Progenitor cell of endocrine pancreas (in vitro differentiated cells): Measurements from ENCODE around the gene XPNPEP1. TPM values are rescaled to one million over a fixed set of nuclear protein-coding genes. Genes with fewer than 3 reads are reported as not detected.

Experiments used
- DNase-seq: peaks from one replicate; pipeline ENCODE4 v3.0.0; 2021; ENCODE audit warnings: low spot score; ENCODE audit not compliant: unreplicated experiment
- H3K27ac Mint-ChIP-seq: 2 replicates; pipeline ENCODE4 v1.8.0; 2021; ENCODE audit warnings: mild to moderate bottlenecking, moderate library complexity, mixed read lengths
- H3K27me3 Mint-ChIP-seq: 2 replicates; pipeline ENCODE4 v1.8.0; 2021; ENCODE audit warnings: mixed read lengths
- H3K36me3 Mint-ChIP-seq: 2 replicates; pipeline ENCODE4 v1.8.0; 2022; ENCODE audit warnings: mixed read lengths; ENCODE audit not compliant: insufficient read depth
- H3K4me1 Mint-ChIP-seq: 2 replicates; pipeline ENCODE4 v1.8.0; 2021; ENCODE audit warnings: low read depth, mixed read lengths
- H3K4me3 Mint-ChIP-seq: 2 replicates; pipeline ENCODE4 v1.8.0; 2021; ENCODE audit warnings: low read depth, mild to moderate bottlenecking, moderate library complexity, mixed read lengths
- H3K9me3 Mint-ChIP-seq: 2 replicates; pipeline ENCODE4 v1.8.0; 2021; ENCODE audit warnings: low read depth, mixed read lengths
- total RNA-seq: library from RNA; stranded (reverse); gene quantifications from 2 replicates; pipeline ENCODE4 v1.2.1, GENCODE V29; 2021
- TF ChIP-seq, protein P1 (sequence below): fragments of 200-600 bp; sonication (generic); IDR thresholded peaks from one replicate; pipeline ENCODE4 v1.5.0; 2021; ENCODE audit warnings: antibody characterized with exemption, mild to moderate bottlenecking; ENCODE audit not compliant: unreplicated experiment

Gene XPNPEP1
- total RNA-seq, 1 donor from 2014 or later: 40.0 TPM

- TF ChIP-seq, protein P1, sequence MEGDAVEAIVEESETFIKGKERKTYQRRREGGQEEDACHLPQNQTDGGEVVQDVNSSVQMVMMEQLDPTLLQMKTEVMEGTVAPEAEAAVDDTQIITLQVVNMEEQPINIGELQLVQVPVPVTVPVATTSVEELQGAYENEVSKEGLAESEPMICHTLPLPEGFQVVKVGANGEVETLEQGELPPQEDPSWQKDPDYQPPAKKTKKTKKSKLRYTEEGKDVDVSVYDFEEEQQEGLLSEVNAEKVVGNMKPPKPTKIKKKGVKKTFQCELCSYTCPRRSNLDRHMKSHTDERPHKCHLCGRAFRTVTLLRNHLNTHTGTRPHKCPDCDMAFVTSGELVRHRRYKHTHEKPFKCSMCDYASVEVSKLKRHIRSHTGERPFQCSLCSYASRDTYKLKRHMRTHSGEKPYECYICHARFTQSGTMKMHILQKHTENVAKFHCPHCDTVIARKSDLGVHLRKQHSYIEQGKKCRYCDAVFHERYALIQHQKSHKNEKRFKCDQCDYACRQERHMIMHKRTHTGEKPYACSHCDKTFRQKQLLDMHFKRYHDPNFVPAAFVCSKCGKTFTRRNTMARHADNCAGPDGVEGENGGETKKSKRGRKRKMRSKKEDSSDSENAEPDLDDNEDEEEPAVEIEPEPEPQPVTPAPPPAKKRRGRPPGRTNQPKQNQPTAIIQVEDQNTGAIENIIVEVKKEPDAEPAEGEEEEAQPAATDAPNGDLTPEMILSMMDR: no peak
- Mint-ChIP-seq H3K4me3 (no peak overlapping the region), H3K36me3 (no peaks in the 10 kb centered on the region), H3K9me3 (no peaks in the 10 kb centered on the region), H3K4me1 (peaks cover 2% of the 10 kb centered on the region), H3K27me3 (peaks cover 15% of the 10 kb centered on the region), H3K27ac (no peak overlapping the region)
- no peak for DNase-seq
Measured at GRCh38 chr10:109855746-109856145, 67.6 kb downstream of the XPNPEP1 start.

- H3K27me3 Mint-ChIP-seq: peaks cover 15% of the 10 kb centered on the region
- TF ChIP-seq, protein P1: no peak
- DNase-seq: no peak
- H3K4me3 Mint-ChIP-seq: no peak overlapping the region
- no peaks in the 10 kb centered on the region for H3K36me3 Mint-ChIP-seq
- H3K27ac Mint-ChIP-seq: no peak overlapping the region
- H3K9me3 Mint-ChIP-seq: no peaks in the 10 kb centered on the region
- no peaks in the 10 kb centered on the region for H3K4me1 Mint-ChIP-seq
Measured at GRCh38 chr10:109853921-109854320, 69.4 kb downstream of the XPNPEP1 start.

DNA sequence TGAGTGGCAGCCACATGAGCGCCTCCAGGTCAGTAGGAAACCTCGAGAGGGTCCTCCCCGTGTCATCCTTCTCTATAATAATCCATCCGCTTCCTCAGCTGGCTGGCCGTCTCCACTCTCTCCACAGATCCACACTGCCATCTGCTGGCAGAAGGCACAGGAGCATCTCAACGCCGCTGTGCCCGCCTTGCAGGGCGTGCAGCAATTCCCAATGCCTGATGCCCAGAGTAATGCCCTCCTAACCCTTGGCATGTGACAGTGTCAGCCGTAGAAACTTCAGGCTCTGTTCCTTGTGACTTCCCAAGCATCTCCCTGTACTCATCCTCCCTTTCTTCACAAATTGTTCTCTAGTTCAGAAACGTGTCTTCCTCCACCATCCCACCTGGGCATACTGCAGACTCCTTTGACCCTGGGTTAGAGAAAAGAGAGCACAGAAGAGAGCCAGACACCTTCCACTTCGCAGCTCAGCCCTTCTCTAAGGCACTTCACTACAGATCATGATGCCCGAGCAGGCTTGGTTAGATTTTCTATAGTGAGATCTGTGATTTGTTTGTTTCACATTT lies 70.8 kb downstream of the XPNPEP1 start:
- no peak overlapping the region for H3K27ac Mint-ChIP-seq
- DNase-seq: peak; percentile 70
- H3K9me3 Mint-ChIP-seq: no peaks in the 10 kb centered on the region
- H3K36me3 Mint-ChIP-seq: no peaks in the 10 kb centered on the region
- no peak overlapping the region for H3K4me3 Mint-ChIP-seq
- H3K4me1 Mint-ChIP-seq: no peaks in the 10 kb centered on the region
- TF ChIP-seq, protein P1: peak; percentile 98
- H3K27me3 Mint-ChIP-seq: peaks cover 15% of the 10 kb centered on the region

- H3K36me3 Mint-ChIP-seq: no peaks in the 10 kb centered on the region
- no peaks in the 10 kb centered on the region for H3K9me3 Mint-ChIP-seq
- no peaks in the 10 kb centered on the region for H3K4me1 Mint-ChIP-seq
- DNase-seq: no peak
- no peak overlapping the region for H3K4me3 Mint-ChIP-seq
- H3K27ac Mint-ChIP-seq: no peak overlapping the region
- TF ChIP-seq, protein P1: no peak
- peaks cover 20% of the 10 kb centered on the region for H3K27me3 Mint-ChIP-seq
Measured at GRCh38 chr10:109851616-109852474, 71.5 kb downstream of the XPNPEP1 start.

- peaks cover 32% of the 10 kb centered on the region for H3K27me3 Mint-ChIP-seq
- H3K4me3 Mint-ChIP-seq: no peak overlapping the region
- DNase-seq: no peak
- H3K36me3 Mint-ChIP-seq: no peaks in the 10 kb centered on the region
- H3K9me3 Mint-ChIP-seq: no peaks in the 10 kb centered on the region
- TF ChIP-seq, protein P1: no peak
- H3K27ac Mint-ChIP-seq: no peak overlapping the region
- H3K4me1 Mint-ChIP-seq: peaks cover 2% of the 10 kb centered on the region
Measured at GRCh38 chr10:109846832-109847231, 76.5 kb downstream of the XPNPEP1 start.
